ENCODE measurements around the gene ZSWIM5.
"Not testable (repeated sequence)": the region's sequence is repeated elsewhere in the genome, so short reads cannot be mapped to it uniquely, and the experiment has no call there.

Gene ZSWIM5

GRCh38 chr1:45200906-45201500 is 5.4 kb downstream of the ZSWIM5 start:
- DNase-seq: no peak

- no peak for DNase-seq
Measured at GRCh38 chr1:45200435-45200834, 6.0 kb downstream of the ZSWIM5 start.

- DNase-seq: no peak
Measured at GRCh38 chr1:45198185-45198584, 8.2 kb downstream of the ZSWIM5 start.

GRCh38 chr1:45196863-45197262 is 9.5 kb downstream of the ZSWIM5 start:
- no peak for DNase-seq

GRCh38 chr1:45191418-45191783 is 15.0 kb downstream of the ZSWIM5 start:
- DNase-seq: no peak

GRCh38 chr1:45187725-45188124 is 18.7 kb downstream of the ZSWIM5 start:
- no peak for DNase-seq

GRCh38 chr1:45179918-45180519 is 26.4 kb downstream of the ZSWIM5 start:
- DNase-seq: not testable (repeated sequence)

GRCh38 chr1:45177452-45177851 is 29.0 kb downstream of the ZSWIM5 start:
- DNase-seq: no peak

GRCh38 chr1:45172764-45173163 is 33.6 kb downstream of the ZSWIM5 start:
- DNase-seq: no peak

- DNase-seq: no peak
Measured at GRCh38 chr1:45172005-45172404, 34.4 kb downstream of the ZSWIM5 start.

- no peak for DNase-seq
Measured at GRCh38 chr1:45171575-45171974, 34.8 kb downstream of the ZSWIM5 start.

- no peak for DNase-seq
Measured at GRCh38 chr1:45170151-45170742, 36.2 kb downstream of the ZSWIM5 start.

GRCh38 chr1:45167947-45168346 is 38.5 kb downstream of the ZSWIM5 start:
- not testable (repeated sequence) for DNase-seq

GRCh38 chr1:45164307-45164706 is 42.1 kb downstream of the ZSWIM5 start:
- not testable (repeated sequence) for DNase-seq

- DNase-seq: not testable (repeated sequence)
Measured at GRCh38 chr1:45163111-45163510, 43.3 kb downstream of the ZSWIM5 start.

- not testable (repeated sequence) for DNase-seq
Measured at GRCh38 chr1:45162041-45163035, 44.1 kb downstream of the ZSWIM5 start.

GRCh38 chr1:45155957-45156356 is 50.4 kb downstream of the ZSWIM5 start:
- no peak for DNase-seq

- DNase-seq: no peak
Measured at GRCh38 chr1:45155423-45155822, 51.0 kb downstream of the ZSWIM5 start.

- DNase-seq: no peak
Measured at GRCh38 chr1:45152126-45152525, 54.3 kb downstream of the ZSWIM5 start.

- DNase-seq: no peak
Measured at GRCh38 chr1:45148209-45148825, 58.1 kb downstream of the ZSWIM5 start.

- no peak for DNase-seq
Measured at GRCh38 chr1:45146833-45147232, 59.6 kb downstream of the ZSWIM5 start.

GRCh38 chr1:45141247-45142003 is 65.0 kb downstream of the ZSWIM5 start:
- DNase-seq: no peak

Data from NCI-H1105 (cell line).